Uterus (tissue), 2 donors: ENCODE results near the gene CMTR1.

Experiments used
- CTCF ChIP-seq, 4 experiments: fragments of 200-600 bp in 2 of 4; fragments of 450-650 bp in 2 of 4; sonication (generic) in 2 of 4; IDR thresholded peaks; one replicate each; pipeline ENCODE4 v1.5.1; 2016 to 2019; ENCODE audit warnings: antibody characterized with exemption in 4 of 4, mild to moderate bottlenecking in 2 of 4, moderate library complexity in 1 of 4
- POLR2A ChIP-seq, 2 donors: fragments of 450-650 bp; IDR thresholded peaks; one replicate each; pipeline ENCODE4 v1.6.1; 2016; ENCODE audit warnings: antibody characterized with exemption in 2 of 2, mild to moderate bottlenecking in 1 of 2, moderate library complexity in 1 of 2

GRCh38 chr6:37477191-37477590 lies 44.2 kb downstream of the CMTR1 start:
- TF ChIP-seq CTCF (IDR thresholded peaks at IDR 0.05) (no peak), POLR2A (IDR thresholded peaks at IDR 0.05) (no peak)
